Epidermal melanocyte (primary cell): ENCODE results near the gene NPEPPS.
"Not testable (repeated sequence)": the region's sequence is repeated elsewhere in the genome, so short reads cannot be mapped to it uniquely, and the experiment has no call there.

Experiments used
- DNase-seq: peaks from one replicate; pipeline ENCODE4 v3.0.0; 2011; ENCODE audit warnings: low spot score; ENCODE audit not compliant: insufficient read length

Gene NPEPPS

DNA sequence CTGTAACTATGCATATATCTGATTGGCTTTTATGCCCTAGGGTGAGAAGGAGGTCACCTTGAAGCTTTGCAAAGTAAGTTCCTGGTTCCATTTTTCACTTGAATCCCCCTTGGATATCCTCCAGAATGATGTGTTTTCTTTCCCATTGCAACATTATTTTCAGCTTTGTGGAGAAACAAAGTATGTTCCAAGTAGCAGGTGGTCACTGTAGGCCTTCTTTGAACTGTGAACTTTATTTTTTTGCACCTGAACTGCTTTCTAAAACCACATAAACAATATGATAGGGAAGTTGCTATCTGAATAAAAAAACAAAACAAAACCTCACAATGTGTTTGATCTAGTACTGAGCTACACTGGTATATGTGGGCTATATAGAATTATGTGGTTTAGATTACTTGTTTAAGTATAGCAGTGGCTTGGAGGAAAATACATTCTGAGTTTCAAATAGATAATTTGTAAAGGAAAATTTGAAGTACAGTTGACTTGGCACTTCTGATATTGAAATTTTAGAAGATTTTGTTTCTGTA, 29.7 kb downstream of the NPEPPS start:
- DNase-seq, result not testable (repeated sequence)

DNA sequence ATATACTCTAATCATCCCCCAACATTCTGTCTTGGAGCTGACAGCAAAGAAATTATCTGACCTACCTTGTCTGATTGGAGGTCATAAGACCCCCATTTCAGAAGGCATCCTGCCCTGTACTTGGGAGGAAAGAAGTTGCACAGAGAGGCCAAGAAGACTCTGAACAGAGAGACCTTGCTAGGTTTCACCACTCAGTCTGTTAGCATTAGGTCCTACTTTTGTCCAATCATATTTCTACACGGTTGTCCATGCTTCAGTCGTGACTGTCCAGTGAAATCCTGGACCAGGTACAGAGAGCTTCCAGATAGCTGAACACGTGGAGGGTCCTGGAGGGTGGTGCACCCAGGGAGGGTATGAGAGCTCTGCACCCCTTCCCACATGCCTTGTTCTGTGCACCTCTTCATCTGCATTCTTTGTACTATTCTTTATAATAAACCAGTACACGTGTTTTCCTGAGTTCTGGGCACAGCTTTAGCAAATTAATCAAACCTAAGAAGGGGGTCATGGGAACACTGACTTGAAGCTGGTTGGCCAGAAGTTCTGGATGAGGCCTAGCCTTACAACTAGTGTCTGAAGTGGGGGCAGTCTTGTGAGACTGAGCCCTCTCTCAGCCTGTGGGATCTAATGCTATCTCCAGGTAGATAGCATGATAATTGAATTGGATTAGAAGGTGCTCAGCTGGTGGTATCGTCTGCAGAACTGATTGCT, 30.9 kb downstream of the NPEPPS start:
- DNase-seq, result not testable (repeated sequence)

DNA sequence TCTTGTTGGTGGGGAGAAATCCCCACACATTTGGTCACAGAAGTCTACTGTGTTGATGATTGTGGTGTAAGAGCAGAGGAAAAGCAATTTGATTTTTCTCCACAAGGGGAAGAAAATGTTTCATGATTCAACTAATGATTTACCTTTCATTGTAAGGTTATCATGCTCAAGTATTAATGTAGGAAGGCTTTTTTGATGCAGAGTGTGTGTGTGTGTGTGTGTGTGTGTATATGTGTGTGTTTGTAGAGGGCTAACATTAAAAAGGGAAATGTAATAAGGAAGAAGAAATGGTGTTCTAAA, 31.4 kb downstream of the NPEPPS start:
- not testable (repeated sequence) for DNase-seq

GRCh38 chr17:47567261-47567660, 36.4 kb downstream of the NPEPPS start:
- DNase-seq, result not testable (repeated sequence)

DNA sequence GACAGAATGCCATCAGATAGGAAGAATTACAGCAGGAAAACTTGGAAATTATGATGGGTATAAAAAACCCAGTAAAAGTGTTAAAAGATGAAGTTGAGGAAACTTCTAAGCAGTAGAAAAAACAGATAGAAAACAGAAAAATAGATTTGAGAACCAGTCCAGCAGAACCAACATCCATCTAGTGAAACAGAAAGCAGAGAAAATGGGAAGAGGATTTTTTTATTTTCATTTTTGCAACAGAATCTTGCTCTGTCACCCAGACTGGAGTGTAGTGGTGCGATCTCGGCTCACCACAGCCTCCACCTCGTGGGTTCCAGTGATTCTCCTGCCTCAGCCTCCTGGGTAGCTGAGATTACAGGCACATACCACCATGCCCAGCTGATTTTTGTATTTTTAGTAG, 41.7 kb downstream of the NPEPPS start:
- not testable (repeated sequence) for DNase-seq

- DNase-seq, result not testable (repeated sequence)
Measured at GRCh38 chr17:47582416-47582815, 51.5 kb downstream of the NPEPPS start.

GRCh38 chr17:47586378-47587055, 55.6 kb downstream of the NPEPPS start:
- not testable (repeated sequence) for DNase-seq

DNA sequence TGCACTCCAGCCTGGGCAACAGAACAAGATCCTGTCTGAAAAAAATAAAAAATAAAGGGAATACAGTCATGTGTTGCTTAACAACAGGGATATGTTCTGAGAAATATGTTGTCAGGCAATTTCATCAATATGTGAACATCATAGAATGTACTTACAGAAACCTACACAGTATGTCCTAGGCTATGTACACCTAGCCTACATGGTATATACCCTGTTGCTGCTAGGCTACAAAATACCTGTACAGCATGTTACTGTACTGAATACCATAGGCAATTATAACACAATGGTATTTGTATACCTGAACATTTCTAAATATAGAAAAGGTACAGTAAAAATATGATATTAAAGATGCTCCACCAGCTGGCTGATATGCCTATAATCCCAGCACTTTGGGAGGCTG, 62.6 kb downstream of the NPEPPS start:
- DNase-seq, result not testable (repeated sequence)

DNA sequence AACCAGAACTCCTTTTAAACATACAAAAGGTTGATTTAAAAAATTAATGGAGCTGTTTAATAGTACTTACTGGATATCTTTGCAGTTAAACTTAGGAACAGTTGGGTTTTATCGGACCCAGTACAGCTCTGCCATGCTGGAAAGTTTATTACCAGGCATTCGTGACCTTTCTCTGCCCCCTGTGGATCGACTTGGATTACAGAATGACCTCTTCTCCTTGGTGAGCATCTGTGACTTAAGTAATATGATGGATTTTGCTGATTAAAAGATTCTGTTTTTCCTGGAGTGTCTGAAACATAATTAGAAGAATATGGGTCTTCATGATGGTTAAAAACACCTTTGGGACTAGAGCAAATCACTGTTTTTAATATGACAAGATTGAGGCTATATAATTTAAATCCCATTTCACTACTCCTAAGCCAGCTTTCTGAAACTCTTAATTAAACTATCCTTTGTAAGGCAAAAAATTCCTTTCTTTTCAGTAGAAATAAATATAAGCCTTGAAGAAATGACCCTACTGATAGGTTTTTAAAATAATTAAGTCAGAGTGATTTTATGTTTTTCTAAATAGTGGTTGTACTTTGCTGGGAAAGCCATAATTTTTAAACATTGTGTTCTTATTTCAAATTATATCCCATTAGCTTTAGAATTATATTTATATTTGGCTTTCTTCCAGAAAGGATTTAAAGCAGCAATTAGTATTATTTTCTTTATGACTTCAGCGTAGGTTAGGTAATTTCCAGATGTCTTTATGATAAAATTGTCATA, 73.1 kb downstream of the NPEPPS start:
- DNase-seq, result no peak

DNA sequence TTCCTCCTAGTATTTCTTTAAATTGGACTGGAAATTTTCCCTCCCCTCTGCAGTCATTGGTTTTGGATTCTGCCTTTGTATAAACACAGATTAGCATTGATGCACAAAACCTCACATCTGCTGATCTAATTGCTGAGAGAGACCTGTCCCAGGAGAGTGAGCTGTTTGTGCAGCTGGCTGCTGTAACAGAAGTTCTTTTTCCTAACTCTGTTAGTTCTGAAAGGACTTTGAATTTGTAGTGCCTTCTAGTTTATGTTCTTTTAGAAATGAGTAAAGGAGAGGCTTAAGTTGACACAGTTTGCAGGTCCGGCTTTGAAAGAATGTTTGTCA, 73.7 kb downstream of the NPEPPS start:
- DNase-seq, result no peak

DNA sequence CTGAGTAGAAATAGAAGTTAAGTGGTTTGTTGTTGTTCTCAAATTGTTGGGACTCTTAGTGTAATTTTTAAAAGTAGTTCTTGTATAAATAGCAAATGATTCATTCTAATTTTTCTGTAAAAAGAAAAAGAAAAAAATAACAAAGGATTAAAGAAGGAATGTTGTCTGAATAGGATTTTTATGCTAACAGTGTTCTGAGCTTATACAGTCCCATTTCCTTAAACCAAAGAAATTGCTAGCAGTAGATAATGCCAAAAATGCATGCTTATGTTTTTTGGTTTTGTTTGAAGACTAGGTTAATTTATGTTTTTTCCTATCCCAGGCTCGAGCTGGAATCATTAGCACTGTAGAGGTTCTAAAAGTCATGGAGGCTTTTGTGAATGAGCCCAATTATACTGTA, 74.1 kb downstream of the NPEPPS start:
- no peak for DNase-seq

GRCh38 chr17:47607481-47607880, 76.6 kb downstream of the NPEPPS start:
- DNase-seq, result no peak

DNA sequence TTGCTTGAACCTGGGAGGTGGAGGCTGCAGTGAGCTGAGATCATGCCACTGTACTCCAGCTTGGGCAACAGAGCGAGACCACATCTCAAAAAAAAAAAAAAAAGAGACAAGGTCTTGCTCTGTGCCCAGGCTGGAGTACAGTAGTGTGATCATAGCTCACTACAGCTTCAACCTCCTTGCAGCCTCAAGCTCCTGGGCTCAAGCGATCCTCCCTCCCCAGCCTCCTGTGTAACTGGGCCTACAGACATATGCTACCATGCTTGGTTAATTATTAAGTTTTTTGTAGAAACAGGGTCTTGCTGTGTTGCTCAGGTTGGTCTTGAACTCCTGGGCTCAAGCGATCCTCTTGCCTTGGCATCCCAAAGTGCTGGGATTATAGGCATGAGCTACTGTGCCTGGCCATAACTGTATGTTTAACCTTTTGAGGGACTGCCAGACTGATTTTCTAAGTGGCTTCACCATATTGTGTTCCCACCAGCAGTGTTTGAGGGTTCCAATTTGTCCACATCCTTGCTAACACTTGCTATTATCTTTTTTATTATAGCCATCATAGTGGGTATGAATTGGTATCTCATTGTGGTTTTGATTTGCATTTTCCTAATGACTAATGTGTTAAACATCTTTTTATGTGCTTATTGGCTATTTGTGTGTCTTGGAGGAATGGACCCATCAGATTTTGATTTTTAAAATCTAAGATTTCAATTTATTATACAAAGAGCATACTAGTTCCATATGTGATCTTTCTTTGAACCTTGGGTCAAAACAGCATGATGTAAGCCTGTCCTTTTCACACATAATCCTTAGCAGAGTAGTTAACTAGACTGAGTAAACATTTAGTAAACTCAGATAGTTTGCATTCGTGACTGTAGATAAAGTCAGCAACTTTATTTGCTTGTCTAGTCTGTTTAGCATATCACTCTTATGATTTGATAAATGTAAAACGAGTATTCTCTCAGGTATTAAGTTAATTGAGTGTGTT, 80.8 kb downstream of the NPEPPS start:
- no peak for DNase-seq

GRCh38 chr17:47615766-47616424, 85.0 kb downstream of the NPEPPS start:
- no peak for DNase-seq

DNA sequence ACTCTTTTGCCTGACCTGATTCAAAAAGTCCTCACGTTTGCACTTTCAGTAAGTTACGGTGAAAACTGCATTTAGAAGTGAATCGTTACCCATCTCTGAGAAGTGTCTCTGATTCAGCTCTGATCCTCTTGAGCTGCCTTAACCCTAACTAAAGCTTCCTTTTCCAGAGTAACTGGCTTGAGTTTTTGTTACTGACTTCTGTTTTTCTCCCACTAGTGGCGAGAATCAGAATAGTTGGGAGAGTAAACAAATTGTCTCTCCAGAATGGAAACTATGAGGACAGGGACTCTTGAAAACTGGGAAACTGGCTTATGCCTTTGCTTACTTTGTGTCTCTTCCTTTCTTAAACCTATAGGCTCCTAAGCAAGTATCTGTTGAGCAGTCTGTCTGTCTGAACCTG, 87.5 kb downstream of the NPEPPS start:
- no peak for DNase-seq

GRCh38 chr17:47620503-47621245, 89.8 kb downstream of the NPEPPS start:
- no peak for DNase-seq

GRCh38 chr17:47621293-47622179, 90.6 kb downstream of the NPEPPS start:
- peak; percentile 50 for DNase-seq

- DNase-seq, result no peak
Measured at GRCh38 chr17:47622180-47622549, 91.3 kb downstream of the NPEPPS start.

GRCh38 chr17:47624727-47625068, 93.8 kb downstream of the NPEPPS start:
- no peak for DNase-seq
